Right cardiac atrium (tissue), 5 donors: Measurements from ENCODE around the gene KCNG3. TPM values are rescaled to one million over a fixed set of nuclear protein-coding genes. Genes with fewer than 3 reads are reported as not detected.

ENCODE experiments used
- ATAC-seq, 2 donors: fragments of 200-7000 bp; cut with Tn5 transposase; one replicate each; pipeline versions ENCODE4 v1.8.0 to v1.9.1; 2020; ENCODE audit warnings: moderate library complexity in 2 of 2, mild to moderate bottlenecking in 1 of 2
- DNase-seq, 3 donors: peaks; one replicate each; pipeline ENCODE4 v3.0.0-alpha.2; 2020
- H3K27ac ChIP-seq: one replicate; pipeline ENCODE4 v1.5.1; 2013; ENCODE audit warnings: mild to moderate bottlenecking, low read length, control low read depth, moderate library complexity
- H3K27me3 ChIP-seq: one replicate; pipeline ENCODE4 v1.6.1; 2013; ENCODE audit not compliant: control insufficient read depth, insufficient read depth
- H3K4me1 ChIP-seq: one replicate; pipeline ENCODE4 v1.6.1; 2013; ENCODE audit warnings: low read length; ENCODE audit not compliant: control insufficient read depth, insufficient read depth
- H3K4me3 ChIP-seq: one replicate; pipeline ENCODE4 v1.5.1; 2013; ENCODE audit warnings: low read length, control low read depth
- H3K9me3 ChIP-seq: one replicate; pipeline ENCODE4 v1.6.1; 2013; ENCODE audit warnings: low read length; ENCODE audit not compliant: control insufficient read depth
- WGBS: extraction: QIAGEN DNeasy Blood & Tissue Kit; methylation state at CpG from one replicate; pipeline ENCODE4 v1.1.7; 2013; 5-methylcytosine and 5-hydroxymethylcytosine counted together
- intact Hi-C, 4 donors: fragments of 100-400 bp; cut with DNase I; formaldehyde crosslinking; loops; one replicate each; pipeline versions ENCODE4 v1.11.0 to v1.14.0; 2022 to 2023
- polyA plus RNA-seq: library from polyadenylated mRNA; stranded (reverse); fragments of 200-250 nt; gene quantifications from one replicate; pipeline ENCODE4 v1.2.3, GENCODE V29; 2013
- total RNA-seq, 4 donors: library from RNA; stranded (reverse); fragmentation: NEBNext Ultra II Directional; extraction: Animal tissue kit (Norgen Biotek cat#: 25700); gene quantifications; one replicate each; pipeline ENCODE4 v1.2.1, GENCODE V29; 2021
- donor health status: healthy with polysubstance abuse.
- donor health status: DM: no; HTN: yes; CAD: no.
- donor health status: DM: no; HTN: no; CAD: no.
- donor health status: DM: no; HTN: yes; CAD: no; lungs with severe emphysema.
- donor health status: DM: yes; HTN: yes; CAD: no.

Gene KCNG3
- total and polyA plus RNA-seq, 5 donors: not detected

- ATAC-seq: no peak
Measured at GRCh38 chr2:42449163-42450087, 44.4 kb downstream of the KCNG3 start.

GRCh38 chr2:42448163-42448562, 45.6 kb downstream of the KCNG3 start:
- no peak overlapping the region for H3K4me3 ChIP-seq
- WGBS: 96% methylated on average over 2 of the region's 2 CpGs
- DNase-seq (no peak), ATAC-seq (no peak)
- intact Hi-C loops: no loop called here
- H3K27ac ChIP-seq: no peak overlapping the region
- no peaks in the 10 kb centered on the region for H3K4me1 ChIP-seq
- no peaks in the 10 kb centered on the region for H3K27me3 ChIP-seq
- no peaks in the 10 kb centered on the region for H3K9me3 ChIP-seq

More at GRCh38 chr2:42449163-42450087, 44.4 kb downstream of the KCNG3 start:
- Histone ChIP-seq H3K4me3 (no peak overlapping the region), H3K9me3 (no peaks in the 10 kb centered on the region), H3K27me3 (no peaks in the 10 kb centered on the region), H3K27ac (no peak overlapping the region), H3K4me1 (no peaks in the 10 kb centered on the region)
- 85% methylated on average over 8 of the region's 8 CpGs for WGBS
- DNase-seq: no peak
- intact Hi-C loops: no loop called here

GRCh38 chr2:42446503-42447271, 47.1 kb downstream of the KCNG3 start:
- intact Hi-C loops: no loop called here
- H3K4me1 ChIP-seq: no peaks in the 10 kb centered on the region
- DNase-seq: no peak
- no peak overlapping the region for H3K4me3 ChIP-seq
- no peaks in the 10 kb centered on the region for H3K9me3 ChIP-seq
- no peak for ATAC-seq
- H3K27me3 ChIP-seq: no peaks in the 10 kb centered on the region
- H3K27ac ChIP-seq: no peak overlapping the region

- intact Hi-C loops: no loop called here
- Histone ChIP-seq H3K4me1 (no peaks in the 10 kb centered on the region), H3K4me3 (no peak overlapping the region), H3K27ac (no peak overlapping the region), H3K9me3 (no peaks in the 10 kb centered on the region), H3K27me3 (no peaks in the 10 kb centered on the region)
- WGBS: 74% methylated on average over 5 of the region's 5 CpGs
- DNase-seq: no peak
- no peak for ATAC-seq
Measured at GRCh38 chr2:42443718-42444399, 49.9 kb downstream of the KCNG3 start.

GRCh38 chr2:42442774-42443173, 51.0 kb downstream of the KCNG3 start:
- H3K4me1 ChIP-seq: no peaks in the 10 kb centered on the region
- WGBS: 75% methylated on average over 2 of the region's 2 CpGs
- H3K27me3 ChIP-seq: no peaks in the 10 kb centered on the region
- intact Hi-C loops: no loop called here
- no peak overlapping the region for H3K4me3 ChIP-seq
- no peak for DNase-seq
- ATAC-seq: no peak
- H3K27ac ChIP-seq: no peak overlapping the region
- no peaks in the 10 kb centered on the region for H3K9me3 ChIP-seq

- Histone ChIP-seq H3K9me3 (no peaks in the 10 kb centered on the region), H3K27me3 (no peaks in the 10 kb centered on the region), H3K4me3 (no peak overlapping the region), H3K4me1 (no peaks in the 10 kb centered on the region), H3K27ac (no peak overlapping the region)
- ATAC-seq (no peak), DNase-seq (no peak)
- intact Hi-C loops: no loop called here
Measured at GRCh38 chr2:42438685-42439084, 55.1 kb downstream of the KCNG3 start.

- intact Hi-C loops: no loop called here
- ATAC-seq (no peak), DNase-seq (no peak)
- Histone ChIP-seq H3K4me3 (no peak overlapping the region), H3K9me3 (no peaks in the 10 kb centered on the region), H3K27me3 (no peaks in the 10 kb centered on the region), H3K27ac (no peak overlapping the region), H3K4me1 (no peaks in the 10 kb centered on the region)
- 71% methylated on average over 2 of the region's 2 CpGs for WGBS
Measured at GRCh38 chr2:42436370-42436769, 57.4 kb downstream of the KCNG3 start.

- no peaks in the 10 kb centered on the region for H3K9me3 ChIP-seq
- no peak overlapping the region for H3K27ac ChIP-seq
- H3K4me1 ChIP-seq: no peaks in the 10 kb centered on the region
- H3K27me3 ChIP-seq: no peaks in the 10 kb centered on the region
- H3K4me3 ChIP-seq: no peak overlapping the region
- intact Hi-C loops: no loop called here
- ATAC-seq: no peak
- DNase-seq: no peak
- 57% methylated on average over 2 of the region's 2 CpGs for WGBS
Measured at GRCh38 chr2:42435628-42436027, 58.2 kb downstream of the KCNG3 start.

- Histone ChIP-seq H3K27me3 (no peaks in the 10 kb centered on the region), H3K27ac (no peak overlapping the region), H3K4me3 (no peak overlapping the region), H3K9me3 (no peaks in the 10 kb centered on the region), H3K4me1 (no peaks in the 10 kb centered on the region)
- 96% methylated on average over 4 of the region's 4 CpGs for whole genome bisulfite sequencing
- intact Hi-C loops: no loop called here
- ATAC-seq (no peak), DNase-seq (no peak)
Measured at GRCh38 chr2:42430188-42430587, 63.6 kb downstream of the KCNG3 start.

- Histone ChIP-seq H3K27ac (no peak overlapping the region), H3K9me3 (no peaks in the 10 kb centered on the region), H3K4me1 (no peaks in the 10 kb centered on the region), H3K27me3 (no peaks in the 10 kb centered on the region), H3K4me3 (no peak overlapping the region)
- intact Hi-C loops: no loop called here
- 96% methylated on average over 2 of the region's 2 CpGs for WGBS
- no peak for ATAC-seq
- DNase-seq: no peak
Measured at GRCh38 chr2:42429352-42429751, 64.4 kb downstream of the KCNG3 start.

- Histone ChIP-seq H3K4me3 (no peak overlapping the region), H3K9me3 (no peaks in the 10 kb centered on the region), H3K4me1 (no peaks in the 10 kb centered on the region), H3K27ac (no peak overlapping the region), H3K27me3 (no peaks in the 10 kb centered on the region)
- no peak for DNase-seq
- whole genome bisulfite sequencing: 78% methylated on average over 3 of the region's 3 CpGs
- ATAC-seq: no peak
- intact Hi-C loops: no loop called here
Measured at GRCh38 chr2:42425697-42426096, 68.1 kb downstream of the KCNG3 start.
